Activated naive CD4-positive, alpha-beta T cell treated with anti-CD3 and anti-CD28 coated beads, Interleukin-2, amount 50 U/mL, for 72 hours (primary cell): ENCODE data around the gene C2orf49. TPM values are rescaled to one million over a fixed set of nuclear protein-coding genes. Genes with fewer than 3 reads are reported as not detected.

Source experiments
- ATAC-seq, 2 donors: fragments of 150-1000 bp; cut with Tn5 transposase; 2 replicates each; pipeline ENCODE4 v1.10.0; 2021; ENCODE audit warnings: mild to moderate bottlenecking in 2 of 2, moderate library complexity in 2 of 2
- DNase-seq, 2 donors: peaks; one replicate each; pipeline ENCODE4 v3.0.0; 2021 to 2022; ENCODE audit warnings: low spot score in 2 of 2
- H3K27ac Mint-ChIP-seq, 2 donors: one replicate each; pipeline ENCODE4 v1.8.0; 2022; ENCODE audit warnings: mild to moderate bottlenecking in 2 of 2, mixed read lengths in 2 of 2
- H3K36me3 Mint-ChIP-seq, 2 donors: one replicate each; pipeline ENCODE4 v1.8.0; 2022; ENCODE audit warnings: mixed read lengths in 2 of 2
- H3K9me3 Mint-ChIP-seq, 2 donors: one replicate each; pipeline ENCODE4 v1.8.0; 2022; ENCODE audit warnings: mixed read lengths in 2 of 2
- total RNA-seq, 2 donors: library from RNA; stranded (reverse); gene quantifications; one replicate each; pipeline ENCODE4 v1.2.3, GENCODE V29; 2022

C2orf49 gene
- total RNA-seq, 2 donors from 2014 or later = 24.1 to 25.0 TPM

DNA sequence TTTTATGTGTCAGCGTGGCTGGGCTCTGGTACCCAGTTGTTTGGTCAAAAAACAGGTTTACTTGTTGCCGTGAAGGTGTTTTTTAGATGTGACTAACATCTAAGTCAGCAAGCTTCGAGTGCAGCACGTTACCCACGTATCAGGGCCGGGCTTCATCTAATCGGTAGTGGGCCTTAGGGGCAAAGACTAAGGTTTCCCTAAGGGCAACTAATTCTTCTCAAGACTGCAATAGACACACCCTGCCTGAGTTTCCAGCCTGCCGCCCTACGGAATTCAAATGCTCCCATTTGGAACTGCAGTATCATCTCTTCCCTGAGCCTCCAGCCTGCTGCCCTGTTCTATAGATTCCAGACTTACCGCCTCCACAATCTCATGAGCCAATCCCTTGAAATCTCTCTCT lies 33.8 kb downstream of the C2orf49 start:
- Mint-ChIP-seq H3K9me3 (no peaks in the 10 kb centered on the region), H3K36me3 (no peaks in the 10 kb centered on the region), H3K27ac (no peak overlapping the region)
- DNase-seq = no peak
- no peak for ATAC-seq

GRCh38 chr2:105371810-105372209 lies 34.5 kb downstream of the C2orf49 start:
- DNase-seq = no peak

GRCh38 chr2:105373344-105373781 lies 36.0 kb downstream of the C2orf49 start:
- no peaks in the 10 kb centered on the region for H3K9me3 Mint-ChIP-seq
- no peak for DNase-seq
- no peak overlapping the region for H3K27ac Mint-ChIP-seq
- H3K36me3 Mint-ChIP-seq = no peaks in the 10 kb centered on the region
- no peak for ATAC-seq

More at GRCh38 chr2:105371810-105372209, 34.5 kb downstream of the C2orf49 start:
- Mint-ChIP-seq H3K27ac (no peak overlapping the region), H3K9me3 (no peaks in the 10 kb centered on the region), H3K36me3 (no peaks in the 10 kb centered on the region)
- ATAC-seq = no peak

- H3K36me3 Mint-ChIP-seq = no peaks in the 10 kb centered on the region
- H3K9me3 Mint-ChIP-seq = no peaks in the 10 kb centered on the region
- DNase-seq = no peak
- H3K27ac Mint-ChIP-seq = peak overlapping the region; percentile 71 to 88
- ATAC-seq = peak in 1 of 2 donors; percentile 45
Measured at GRCh38 chr2:105373895-105374401, 36.6 kb downstream of the C2orf49 start.

- Mint-ChIP-seq H3K27ac (no peak overlapping the region), H3K9me3 (no peaks in the 10 kb centered on the region), H3K36me3 (no peaks in the 10 kb centered on the region)
- DNase-seq (no peak), ATAC-seq (no peak)
Measured at GRCh38 chr2:105375001-105375561, 37.7 kb downstream of the C2orf49 start.

DNA sequence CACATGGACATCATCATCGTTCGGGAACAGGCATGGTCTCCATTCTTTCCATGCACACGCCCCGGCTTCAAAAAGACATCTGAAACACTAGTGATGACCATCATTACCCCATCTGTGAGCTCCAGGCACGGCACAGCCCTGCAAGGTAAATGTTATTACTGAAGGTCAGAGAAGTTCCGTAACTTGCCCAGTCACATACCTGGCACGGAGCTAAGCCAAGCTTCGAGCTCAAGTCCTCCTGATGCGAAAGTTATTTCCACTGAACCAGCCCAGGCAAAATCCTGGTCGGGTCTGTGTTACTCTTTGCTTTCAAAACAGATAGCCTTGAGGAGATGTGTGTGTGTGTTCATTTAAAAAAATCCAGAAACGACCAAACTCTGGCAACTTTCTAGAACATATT lies 38.7 kb downstream of the C2orf49 start:
- ATAC-seq = no peak
- DNase-seq = no peak
- H3K36me3 Mint-ChIP-seq = no peaks in the 10 kb centered on the region
- H3K9me3 Mint-ChIP-seq = no peaks in the 10 kb centered on the region
- H3K27ac Mint-ChIP-seq = no peak overlapping the region

DNA sequence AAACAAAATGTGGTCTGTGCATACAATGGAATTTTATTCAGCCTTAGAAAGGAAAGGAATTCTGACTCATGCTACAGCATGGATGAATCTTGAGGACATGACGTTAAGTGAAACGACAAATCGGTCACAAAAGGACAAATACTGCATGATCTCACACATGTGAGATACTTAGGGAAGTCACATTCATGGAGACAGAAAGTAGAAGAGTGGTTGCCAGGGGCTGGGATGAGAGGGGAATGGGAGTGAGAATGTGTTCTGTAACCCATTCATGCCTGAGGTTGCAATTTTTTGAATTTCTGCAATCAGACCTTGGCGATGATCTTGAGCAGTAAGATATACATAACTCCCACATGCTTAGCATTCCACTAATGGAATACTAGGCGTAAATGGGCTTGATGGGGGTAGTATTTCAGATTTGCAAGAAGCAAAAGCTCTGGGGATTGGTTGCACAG lies 39.5 kb downstream of the C2orf49 start:
- no peaks in the 10 kb centered on the region for H3K9me3 Mint-ChIP-seq
- H3K36me3 Mint-ChIP-seq = no peaks in the 10 kb centered on the region
- no peak overlapping the region for H3K27ac Mint-ChIP-seq
- DNase-seq (no peak), ATAC-seq (no peak)

GRCh38 chr2:105377871-105378270 lies 40.5 kb downstream of the C2orf49 start:
- no peaks in the 10 kb centered on the region for H3K36me3 Mint-ChIP-seq
- no peak overlapping the region for H3K27ac Mint-ChIP-seq
- DNase-seq (no peak), ATAC-seq (no peak)
- no peaks in the 10 kb centered on the region for H3K9me3 Mint-ChIP-seq

GRCh38 chr2:105378276-105378840 lies 41.0 kb downstream of the C2orf49 start:
- Mint-ChIP-seq H3K9me3 (no peaks in the 10 kb centered on the region), H3K27ac (no peak overlapping the region), H3K36me3 (no peaks in the 10 kb centered on the region)
- ATAC-seq (no peak), DNase-seq (no peak)

DNA sequence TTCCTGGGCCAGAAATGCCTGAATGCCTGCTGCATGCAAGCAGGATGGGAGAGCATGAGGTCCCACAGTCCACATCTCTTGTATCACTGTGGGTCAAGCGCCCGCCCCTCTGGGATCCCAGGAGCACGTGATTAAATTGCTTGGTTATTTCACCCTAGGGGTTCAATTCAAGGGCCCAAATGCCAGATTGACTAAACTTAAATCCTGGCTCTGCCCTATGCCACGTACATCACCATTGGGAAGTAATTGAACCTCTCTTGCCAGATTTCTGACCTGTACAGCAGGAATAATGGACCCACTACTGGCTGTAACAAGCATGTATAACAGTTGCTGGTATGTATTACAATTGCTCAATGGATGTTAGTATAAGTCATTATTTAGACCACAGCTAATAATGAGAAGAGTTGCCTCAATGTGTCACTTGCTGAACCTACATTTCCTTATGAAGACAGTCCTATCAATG lies 41.6 kb downstream of the C2orf49 start:
- ATAC-seq = no peak
- H3K27ac Mint-ChIP-seq = no peak overlapping the region

GRCh38 chr2:105379741-105380186 lies 42.4 kb downstream of the C2orf49 start:
- H3K36me3 Mint-ChIP-seq = no peaks in the 10 kb centered on the region
- DNase-seq (no peak), ATAC-seq (no peak)
- H3K27ac Mint-ChIP-seq = no peak overlapping the region
- no peaks in the 10 kb centered on the region for H3K9me3 Mint-ChIP-seq

More for the DNA sequence above, 41.6 kb downstream of the C2orf49 start:
- Mint-ChIP-seq H3K9me3 (no peaks in the 10 kb centered on the region), H3K36me3 (no peaks in the 10 kb centered on the region)
- no peak for DNase-seq

GRCh38 chr2:105380432-105381100 lies 43.2 kb downstream of the C2orf49 start:
- H3K27ac Mint-ChIP-seq = no peak overlapping the region
- H3K9me3 Mint-ChIP-seq = no peaks in the 10 kb centered on the region
- DNase-seq (no peak), ATAC-seq (no peak)
- H3K36me3 Mint-ChIP-seq = no peaks in the 10 kb centered on the region

DNA sequence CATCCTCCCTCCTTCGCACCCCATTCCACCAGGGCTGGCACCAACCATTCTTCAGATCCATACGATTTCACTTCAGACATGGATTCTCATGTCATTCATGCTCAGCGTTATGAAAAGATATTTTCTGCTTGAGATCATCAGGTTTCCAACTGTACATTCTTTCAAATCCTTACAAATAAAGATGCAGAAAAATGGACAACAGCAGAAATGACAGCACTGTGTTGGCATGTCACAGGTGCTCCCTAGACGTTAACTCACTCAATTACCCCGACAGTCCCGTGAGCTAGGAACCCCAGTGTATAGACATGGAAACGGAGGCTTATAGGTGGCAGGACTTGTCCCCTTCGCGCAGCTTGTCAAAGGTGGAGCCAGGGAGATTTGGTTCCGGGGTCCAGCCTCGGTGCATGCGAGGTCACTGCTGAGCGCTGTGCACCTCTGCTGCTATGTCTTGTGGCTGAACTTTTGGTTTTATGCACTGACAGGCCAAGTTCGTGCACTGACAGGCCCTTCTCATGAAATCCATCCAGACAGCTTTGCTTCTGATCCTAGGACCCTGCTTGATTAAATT lies 43.8 kb downstream of the C2orf49 start:
- H3K36me3 Mint-ChIP-seq = no peaks in the 10 kb centered on the region
- ATAC-seq = no peak
- DNase-seq = no peak
- H3K27ac Mint-ChIP-seq = no peak overlapping the region
- no peaks in the 10 kb centered on the region for H3K9me3 Mint-ChIP-seq

GRCh38 chr2:105382177-105382576 lies 44.8 kb downstream of the C2orf49 start:
- Mint-ChIP-seq H3K27ac (no peak overlapping the region), H3K9me3 (no peaks in the 10 kb centered on the region), H3K36me3 (no peaks in the 10 kb centered on the region)
- ATAC-seq (no peak), DNase-seq (no peak)

DNA sequence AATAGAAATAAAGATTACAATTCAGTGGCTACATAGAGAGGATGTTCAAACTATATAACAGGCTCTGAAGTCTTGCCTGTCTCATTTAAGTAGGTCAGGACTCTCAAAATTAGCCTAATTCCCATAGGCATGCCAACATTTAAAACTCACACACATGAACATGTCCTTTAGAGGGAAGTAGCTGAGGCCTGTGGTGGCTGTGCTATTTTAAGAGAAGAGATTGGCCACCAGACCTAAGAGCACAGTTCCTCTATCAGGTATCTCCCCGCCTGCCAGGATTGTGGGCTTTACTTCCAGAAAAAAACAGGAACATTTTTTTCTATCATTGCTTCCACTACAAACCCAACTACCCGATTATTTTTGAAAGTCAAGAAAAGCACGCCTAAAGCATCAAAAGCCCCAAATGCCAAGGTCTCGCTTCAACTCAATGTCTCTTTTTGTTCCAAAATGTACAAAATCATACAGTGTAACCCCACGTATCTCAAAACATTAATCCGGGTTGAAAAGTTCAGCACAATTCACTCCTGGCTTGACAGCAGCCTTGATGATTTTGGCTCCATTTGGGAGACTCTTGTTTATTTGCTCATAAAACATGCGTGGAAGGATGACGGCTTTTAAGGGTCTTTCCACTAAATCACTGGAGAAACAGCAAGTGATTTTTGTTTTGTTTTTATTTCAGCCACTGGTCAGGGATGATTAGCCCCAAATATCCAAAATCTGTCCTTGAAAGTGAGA lies 46.3 kb downstream of the C2orf49 start:
- no peak overlapping the region for H3K27ac Mint-ChIP-seq
- no peaks in the 10 kb centered on the region for H3K9me3 Mint-ChIP-seq
- no peak for ATAC-seq
- no peaks in the 10 kb centered on the region for H3K36me3 Mint-ChIP-seq
- no peak for DNase-seq

DNA sequence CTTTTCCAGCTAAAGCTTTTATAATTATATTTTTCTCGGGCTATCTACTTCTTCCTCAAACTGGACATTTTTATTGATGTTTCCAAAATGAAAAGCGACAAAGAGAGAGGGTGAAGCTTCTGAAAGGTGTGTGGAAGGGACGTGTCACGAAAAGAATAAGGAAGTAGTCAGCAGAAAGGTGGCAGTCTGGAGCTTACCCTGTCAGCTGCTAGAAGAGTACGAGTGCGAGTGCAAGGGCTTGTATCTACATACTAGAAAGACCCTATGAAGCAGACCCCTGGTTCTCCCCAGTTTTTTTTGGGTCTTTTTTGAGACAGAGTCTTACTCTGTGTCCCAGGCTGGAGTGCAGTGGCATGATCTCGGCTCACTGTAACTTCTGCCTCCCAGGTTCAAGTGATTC lies 46.9 kb downstream of the C2orf49 start:
- no peak overlapping the region for H3K27ac Mint-ChIP-seq
- H3K9me3 Mint-ChIP-seq = no peaks in the 10 kb centered on the region
- DNase-seq (no peak), ATAC-seq (no peak)
- no peaks in the 10 kb centered on the region for H3K36me3 Mint-ChIP-seq

DNA sequence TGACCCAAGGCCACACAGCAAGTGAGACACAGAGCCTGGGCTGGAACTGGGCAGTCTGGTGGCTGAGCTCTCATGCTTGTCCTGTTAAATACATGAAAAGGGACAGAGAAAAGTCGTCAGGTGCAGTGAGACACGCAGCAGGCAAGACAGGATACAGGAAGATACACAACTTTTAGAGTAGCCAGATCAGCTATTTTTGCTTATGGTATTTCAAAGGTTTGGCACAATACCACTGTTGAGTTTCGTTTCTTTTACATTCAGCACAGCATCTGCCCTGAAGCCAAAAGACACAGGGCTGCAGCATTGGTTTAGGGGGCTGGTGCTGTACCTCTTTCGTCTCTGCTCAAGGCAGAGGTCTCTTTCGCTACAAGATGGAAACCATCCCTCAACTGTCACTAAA lies 47.5 kb downstream of the C2orf49 start:
- Mint-ChIP-seq H3K27ac (no peak overlapping the region), H3K9me3 (no peaks in the 10 kb centered on the region), H3K36me3 (no peaks in the 10 kb centered on the region)
- DNase-seq = no peak
- ATAC-seq = no peak
